GM18873 (cell line): ENCODE results near the gene PHETA1.
"Not testable (repeated sequence)": the region's sequence is repeated elsewhere in the genome, so short reads cannot be mapped to it uniquely, and the experiment has no call there.

Experiments
- ATAC-seq: cut with Tn5 transposase; IDR thresholded peaks from one replicate; pipeline ENCODE4 v1.9.1; 2021; ENCODE audit warnings: mild to moderate bottlenecking, moderate library complexity, moderate number of reproducible peaks; ENCODE audit not compliant: unreplicated experiment, low FRiP score

The PHETA1 gene

DNA sequence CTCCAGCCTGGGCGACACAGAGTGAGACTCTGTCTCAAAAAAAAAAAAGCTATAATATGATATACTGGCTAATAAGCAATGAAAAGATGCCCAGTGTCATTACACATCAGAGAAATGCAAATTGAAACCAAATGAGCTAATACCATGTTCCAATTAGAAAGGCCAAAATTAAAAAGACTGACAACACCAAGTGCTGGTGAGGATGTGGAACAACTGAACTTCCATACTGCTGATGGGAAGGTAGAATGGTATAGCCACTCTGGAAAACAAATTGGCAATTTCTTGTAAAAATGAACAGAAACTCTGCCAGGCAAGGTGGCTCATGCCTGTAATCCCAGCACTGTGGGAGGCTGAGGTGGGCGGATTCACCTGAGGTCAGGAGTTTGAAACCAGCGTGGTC, 8.5 kb upstream of the PHETA1 start:
- ATAC-seq: no peak

DNA sequence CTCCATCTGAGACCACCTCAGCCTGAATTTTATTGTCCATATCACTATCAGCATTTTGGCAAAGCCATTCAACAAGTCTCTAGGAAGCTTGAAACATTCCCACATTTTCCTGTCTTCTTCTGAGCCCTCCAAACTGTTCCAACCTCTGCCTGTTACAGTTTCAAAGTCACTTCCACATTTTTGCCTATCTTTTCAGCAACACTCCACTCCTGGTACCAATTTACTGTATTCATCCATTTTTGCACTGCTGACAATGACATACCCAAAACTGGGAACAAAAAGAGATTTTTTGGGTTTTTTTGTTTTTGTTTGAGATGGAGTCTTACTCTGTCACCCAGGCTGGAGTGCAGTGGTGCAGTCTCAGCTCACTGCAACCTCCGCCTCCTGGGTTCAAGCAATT, 4.3 kb upstream of the PHETA1 start:
- ATAC-seq: not testable (repeated sequence)

DNA sequence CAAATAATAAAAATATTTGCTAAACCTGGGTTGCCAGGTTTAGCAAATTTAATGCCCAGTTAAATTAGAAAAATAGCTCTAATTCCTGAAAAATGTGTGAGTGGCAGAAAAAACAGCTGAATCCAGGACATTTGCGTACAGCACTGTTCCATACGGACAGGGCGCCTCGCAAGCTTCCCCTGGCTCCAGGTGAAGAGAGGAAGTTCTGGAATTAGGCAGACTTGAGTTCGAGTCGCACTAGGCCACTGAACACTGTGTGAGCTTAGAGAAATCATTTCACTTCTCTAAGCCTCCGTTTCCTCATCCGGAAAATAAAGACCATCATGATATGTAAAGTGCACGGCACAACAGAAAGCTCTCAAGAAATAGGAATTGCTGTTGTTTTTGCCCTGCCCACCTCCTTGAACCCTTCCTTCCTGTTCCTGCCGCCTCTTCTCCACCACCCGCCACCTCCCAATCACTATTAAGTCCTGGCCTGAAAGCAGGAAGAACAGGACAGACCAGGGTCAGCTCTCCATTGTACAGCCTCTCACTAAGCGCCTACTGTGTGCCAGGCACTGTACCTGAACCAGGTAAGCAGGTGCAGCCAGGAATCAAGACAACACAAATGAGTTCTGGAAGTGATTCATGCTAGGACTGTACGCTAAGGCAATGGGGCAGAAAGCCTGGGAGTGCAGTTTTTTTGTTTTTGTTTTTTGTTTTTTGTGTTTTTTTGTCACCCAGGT, 763 bp upstream of the PHETA1 start:
- ATAC-seq: no peak

DNA sequence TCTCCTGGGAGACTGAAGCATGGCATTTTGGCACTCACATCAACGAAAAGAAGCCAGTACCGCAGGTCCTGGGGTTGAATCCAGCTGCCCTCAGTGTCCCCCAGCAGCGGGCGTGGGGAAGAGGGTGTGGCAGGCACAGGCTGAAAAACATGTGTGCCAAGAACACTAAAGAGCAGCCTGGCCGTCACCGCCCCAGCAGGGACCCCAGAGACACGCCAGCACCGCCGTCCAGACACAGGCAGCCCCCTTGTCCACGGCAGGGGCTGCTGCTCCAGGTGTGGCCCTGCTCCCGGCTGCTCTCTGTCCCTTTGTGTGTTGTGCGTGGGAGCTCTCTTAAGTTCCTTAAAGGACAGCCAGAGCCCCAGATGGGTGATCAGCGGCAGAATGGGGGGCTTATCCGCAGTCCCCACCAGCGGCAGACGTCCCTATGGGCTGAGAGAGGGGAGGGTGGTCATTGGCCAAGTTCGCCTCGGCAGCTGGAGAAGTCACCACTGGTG, 556 bp downstream of the PHETA1 start:
- no peak for ATAC-seq

DNA sequence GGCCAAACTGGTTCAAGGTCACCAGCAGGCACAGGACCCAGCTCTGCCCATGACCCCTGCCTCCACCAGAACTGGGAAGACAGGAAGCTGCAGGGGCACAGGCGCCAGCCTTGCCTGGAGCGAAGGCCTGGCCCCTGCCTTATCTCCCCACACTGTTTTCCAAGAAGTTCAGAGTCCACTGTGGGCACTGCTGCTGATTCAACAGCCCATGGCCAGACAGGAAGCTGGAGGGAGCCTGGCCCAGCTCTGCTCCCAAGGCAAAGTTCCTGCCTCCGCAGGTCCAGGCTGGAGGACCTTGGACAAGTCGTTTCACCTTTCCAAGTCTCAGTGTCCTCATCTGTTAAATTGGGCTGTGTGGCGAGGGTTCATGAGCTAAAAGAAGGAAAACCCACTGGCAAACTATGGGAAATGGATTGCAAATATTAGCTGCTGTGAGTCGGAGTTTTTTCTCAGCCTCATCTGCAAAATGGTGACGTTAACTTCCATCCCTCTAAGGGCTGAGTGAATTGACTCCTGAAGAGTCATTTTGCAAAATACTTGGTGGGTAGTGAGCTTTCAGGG, 1.2 kb downstream of the PHETA1 start:
- ATAC-seq: no peak

DNA sequence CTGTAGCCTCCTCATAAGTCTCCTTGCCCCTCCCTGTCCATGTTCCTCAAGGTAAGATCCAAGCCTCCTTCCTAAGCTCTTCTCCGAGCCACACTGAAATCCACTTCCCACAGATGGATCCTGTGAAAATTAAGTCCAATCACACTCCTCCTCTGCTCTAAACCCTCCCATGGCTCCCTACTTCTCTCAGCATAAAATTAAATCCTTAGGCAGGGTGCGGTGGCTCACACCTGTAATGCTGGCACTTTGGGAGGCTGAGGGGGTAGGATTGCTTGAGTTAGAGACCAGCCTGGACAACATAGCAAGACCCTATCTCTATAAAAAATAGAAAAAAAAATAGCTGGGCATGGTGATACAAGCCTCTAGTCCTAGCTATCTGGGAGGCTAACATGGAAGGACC, 2.3 kb downstream of the PHETA1 start:
- ATAC-seq: no peak

DNA sequence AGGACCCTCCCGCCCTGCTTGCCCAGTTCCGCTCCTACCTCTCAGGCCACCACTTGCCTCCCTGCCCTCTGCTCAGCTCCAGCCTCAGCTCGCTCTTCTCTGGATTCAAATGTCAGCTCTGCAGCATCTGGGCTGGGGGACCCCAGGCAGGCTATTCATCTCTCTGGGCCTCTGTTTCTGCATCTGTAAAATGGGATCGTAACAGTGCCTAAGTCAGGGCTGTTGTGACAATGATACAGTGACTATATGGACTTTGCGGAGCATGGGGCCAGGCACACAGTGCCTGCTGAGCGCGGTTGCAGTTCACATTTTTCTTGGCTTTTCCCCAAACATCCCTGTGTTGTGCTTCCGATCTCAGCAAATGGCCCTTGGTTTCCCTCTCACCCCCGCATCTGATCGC, 2.8 kb downstream of the PHETA1 start:
- ATAC-seq: no peak

DNA sequence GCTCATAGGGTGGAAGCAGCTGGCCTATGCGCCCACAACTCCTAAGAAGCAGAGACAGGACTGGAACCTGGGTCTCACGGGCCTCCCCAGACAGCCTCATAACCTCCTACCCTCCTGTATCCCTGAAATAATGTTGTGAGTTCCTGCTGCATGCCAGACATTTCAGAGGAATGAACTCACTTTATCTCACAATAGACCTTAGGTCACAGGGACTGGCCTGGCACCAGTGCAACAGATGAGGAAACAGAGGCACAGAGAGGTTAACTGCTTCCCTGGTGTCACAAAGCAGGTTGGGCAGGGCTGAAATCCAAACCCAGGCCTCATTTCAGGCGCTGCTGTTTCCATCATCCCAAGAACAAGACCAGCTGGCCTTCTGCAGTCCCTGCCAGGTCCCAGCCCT, 5.3 kb downstream of the PHETA1 start:
- ATAC-seq: no peak

DNA sequence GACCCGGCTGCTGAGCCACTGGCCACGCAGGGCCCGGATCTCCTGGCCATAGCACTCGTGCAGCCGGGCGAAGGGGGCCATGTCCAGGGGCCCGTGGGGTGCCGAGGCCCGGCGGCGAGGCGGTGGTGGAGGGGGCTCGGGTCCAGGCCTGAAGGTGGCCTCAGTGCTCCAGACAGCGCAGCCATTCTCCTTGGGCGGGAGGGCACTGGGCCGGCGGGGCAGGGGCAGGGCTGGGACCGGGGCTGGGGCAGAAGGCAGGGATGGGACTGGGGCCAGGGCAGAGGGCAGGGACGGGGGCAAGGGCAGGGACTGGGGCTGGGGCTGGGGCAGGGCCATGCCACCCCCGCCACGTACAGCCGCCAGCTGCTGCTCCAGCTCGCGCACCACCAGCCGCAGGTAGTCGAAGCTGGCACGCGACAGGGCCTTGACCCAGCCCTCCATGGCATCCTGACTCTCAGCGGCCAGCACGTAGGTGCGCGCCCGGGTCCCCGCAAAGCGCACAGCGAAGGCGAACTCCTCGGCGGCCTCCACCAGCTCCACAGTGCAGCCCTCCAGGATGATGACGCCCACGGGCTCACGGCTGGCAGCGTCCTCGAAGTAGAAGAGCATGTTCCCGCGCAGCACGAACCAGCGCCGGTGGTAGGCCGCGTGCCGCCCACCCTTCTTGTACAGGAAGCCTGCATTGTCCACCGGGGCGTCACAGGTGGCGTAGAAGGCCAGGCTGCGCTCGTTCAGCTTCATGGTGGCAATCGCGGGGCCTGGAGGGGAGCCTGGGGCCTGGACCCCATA, 6.0 kb downstream of the PHETA1 start:
- no peak for ATAC-seq

DNA sequence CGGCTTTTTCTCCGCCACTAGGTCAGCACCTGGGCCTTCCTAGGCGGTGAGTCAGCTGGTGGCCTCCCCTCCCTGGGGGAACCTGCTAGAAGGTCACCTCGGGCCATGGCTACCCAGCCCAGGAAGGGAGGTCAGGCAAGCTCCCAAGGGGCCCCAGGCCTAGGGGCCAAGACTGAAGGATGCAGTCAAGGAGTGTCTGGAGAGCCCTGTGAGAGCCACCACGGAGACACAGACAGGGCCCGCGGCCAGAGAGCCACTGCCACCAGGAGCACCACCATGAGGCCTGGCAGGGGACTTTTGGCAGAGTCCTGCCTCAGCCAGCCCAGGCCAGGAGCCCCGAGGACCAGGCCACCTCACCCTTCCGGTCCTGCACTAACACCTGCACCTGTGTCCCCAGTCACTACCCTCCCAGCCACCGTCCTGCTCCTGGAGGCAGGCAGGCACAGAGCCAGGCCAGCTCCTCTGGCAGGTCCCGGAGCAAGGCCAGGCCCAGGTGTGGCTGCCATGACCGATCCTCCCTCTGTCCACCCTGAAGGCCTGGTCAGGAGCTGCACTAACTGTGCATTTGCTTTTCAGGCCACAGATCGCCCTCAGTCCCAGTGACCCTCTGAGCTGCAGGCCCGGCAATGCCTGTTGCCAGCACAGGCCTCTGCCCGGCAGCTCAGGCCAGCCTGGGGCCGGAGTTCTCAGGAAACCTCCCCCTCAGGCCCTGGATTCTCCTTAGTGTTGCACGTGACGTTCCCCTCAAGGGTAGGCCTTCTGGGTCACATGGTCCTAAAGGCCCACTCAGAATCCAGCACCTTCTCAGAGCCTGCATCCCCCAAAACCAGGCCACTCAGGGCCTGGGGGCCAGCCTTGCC, 6.9 kb downstream of the PHETA1 start:
- ATAC-seq: no peak

DNA sequence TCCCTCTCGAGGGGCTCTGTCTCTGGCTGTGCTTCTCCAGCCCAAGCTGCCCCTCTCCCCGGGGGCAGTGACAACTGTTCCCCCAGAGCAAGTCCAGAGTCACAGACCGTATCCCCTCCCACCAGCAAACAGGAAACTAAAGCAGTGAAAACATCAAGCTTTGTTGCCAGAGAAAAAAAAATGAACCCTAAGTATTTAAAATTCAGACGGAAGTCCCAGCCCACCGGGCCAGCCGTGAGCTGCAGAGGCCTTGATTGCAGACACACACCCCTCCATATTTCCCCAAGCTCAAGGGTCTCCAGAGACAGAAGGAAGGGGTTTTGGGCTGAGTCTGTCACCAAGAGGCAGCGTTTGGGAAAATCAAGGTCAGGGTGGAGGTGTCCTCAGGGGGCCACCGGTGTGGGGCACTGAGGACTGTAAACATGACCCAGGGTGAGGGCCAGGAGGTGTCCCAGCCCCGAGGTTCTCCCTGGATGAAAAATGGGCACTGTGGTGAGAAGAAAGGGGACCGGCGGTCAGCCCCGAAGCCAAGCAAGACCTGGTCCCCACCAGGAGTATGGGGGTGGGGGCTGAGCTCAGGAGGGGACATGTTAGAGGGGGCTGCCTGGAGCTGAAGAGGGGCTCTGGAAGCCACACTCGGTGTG, 7.7 kb downstream of the PHETA1 start:
- ATAC-seq: no peak

DNA sequence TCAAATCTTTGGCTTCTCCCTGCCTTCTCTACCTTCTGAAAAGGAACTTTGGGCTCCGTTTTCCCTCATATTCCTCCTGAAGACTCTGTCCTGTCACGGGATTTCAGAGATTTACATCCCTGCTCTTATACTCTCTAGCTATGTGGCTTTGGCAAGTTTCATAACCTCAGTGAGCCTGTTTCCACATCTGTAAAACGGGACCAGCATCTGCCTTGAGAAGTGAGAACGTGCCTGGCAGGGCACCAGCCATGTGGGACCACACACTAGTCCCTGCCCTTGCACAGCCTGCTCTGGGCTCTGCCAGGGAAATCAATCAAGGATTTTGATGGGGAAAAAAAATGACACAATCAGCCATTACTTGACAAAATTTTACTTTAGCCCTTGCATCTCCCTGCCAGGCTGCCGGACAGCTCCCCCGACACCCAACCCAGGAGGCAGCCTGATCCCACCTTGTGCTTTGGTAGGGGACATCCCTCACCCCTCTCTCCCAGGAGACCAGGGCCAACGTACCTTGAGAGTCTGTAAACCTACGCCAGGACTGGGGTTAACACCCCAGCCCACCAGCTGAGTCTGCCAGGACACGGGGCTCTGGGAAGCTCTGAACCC, 8.5 kb downstream of the PHETA1 start:
- no peak for ATAC-seq

DNA sequence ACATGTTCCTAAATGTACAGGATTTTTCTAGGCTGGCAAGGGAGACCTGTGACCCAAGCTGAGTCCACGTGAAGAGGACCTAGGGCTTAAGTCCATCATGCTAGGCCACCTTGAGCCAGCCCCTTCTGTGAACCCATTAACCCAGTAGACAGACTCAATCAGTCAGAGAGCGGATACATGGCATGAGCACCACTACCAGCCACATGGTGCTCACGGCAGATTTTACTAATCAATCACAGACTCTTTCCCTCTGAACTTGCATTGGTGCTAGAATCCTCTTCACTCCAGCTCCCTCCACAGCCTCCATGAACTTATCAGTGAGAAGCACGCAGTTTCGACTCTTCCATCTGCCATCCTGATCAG, 9.0 kb downstream of the PHETA1 start:
- ATAC-seq: no peak

DNA sequence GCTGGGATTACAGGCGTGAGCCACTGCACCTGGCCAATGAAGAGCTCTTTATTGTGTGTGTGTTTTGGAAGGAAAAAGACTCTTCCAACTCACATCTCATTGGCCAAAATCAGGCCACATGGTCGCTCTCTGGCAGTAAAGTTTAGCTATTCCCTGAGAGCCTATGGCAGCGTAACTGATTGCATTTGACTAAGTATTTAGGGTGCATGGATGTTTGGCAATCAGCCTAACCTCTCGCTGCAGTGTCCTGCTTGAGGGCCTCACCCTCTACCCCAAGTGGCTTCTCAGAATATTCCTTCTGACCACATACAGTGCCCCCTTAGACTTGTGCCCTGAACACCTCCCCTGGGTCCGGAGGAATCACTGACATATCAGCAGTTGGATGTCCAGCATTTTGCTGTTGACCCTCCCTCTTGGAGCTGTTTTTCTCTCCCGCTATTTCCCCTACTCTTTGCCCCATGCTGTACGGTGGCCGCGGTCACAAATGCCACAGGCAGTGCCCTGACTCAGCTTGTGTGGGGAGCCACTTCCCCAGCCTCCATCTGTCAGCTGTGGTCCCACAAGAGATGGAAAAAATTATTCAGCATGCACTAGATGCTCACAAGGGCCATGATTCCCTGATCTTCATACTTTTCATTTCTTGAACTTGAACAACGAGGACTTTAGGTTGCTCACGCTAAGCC, 9.5 kb downstream of the PHETA1 start:
- ATAC-seq: no peak

DNA sequence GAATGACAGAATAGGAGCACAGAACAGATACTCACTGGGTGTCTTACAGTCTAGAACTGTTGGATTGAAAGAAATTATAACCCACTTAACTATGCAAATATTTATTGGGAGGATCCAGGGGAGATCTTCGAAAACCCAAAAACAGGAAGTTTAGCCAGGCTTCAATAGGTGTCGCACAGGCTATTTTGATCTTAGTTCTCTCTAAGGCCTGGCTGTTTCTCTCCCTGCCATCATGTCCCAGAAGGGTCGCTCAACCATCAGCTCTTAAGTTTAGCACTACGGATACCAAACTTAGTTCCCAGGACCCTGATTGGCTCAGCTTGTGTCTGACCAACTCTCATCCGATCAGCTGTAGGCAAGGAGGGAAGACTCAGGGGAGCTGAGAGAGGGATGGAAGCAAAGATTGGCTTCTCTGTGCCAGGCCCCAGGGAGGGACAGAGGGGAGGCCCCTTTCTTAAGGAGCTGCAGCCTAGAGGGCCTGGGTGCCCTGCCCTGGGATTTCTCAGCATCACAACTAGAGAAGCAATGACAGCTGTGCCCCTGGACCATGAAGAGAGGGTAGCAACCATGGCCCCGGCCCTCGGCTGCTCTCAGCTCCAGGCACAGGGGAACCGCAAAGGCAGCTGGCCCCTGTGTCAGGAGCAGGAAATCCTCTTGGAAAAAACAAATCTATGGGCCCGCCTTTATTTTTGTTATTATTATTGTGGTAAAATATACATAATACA, 13.5 kb downstream of the PHETA1 start:
- ATAC-seq: no peak

DNA sequence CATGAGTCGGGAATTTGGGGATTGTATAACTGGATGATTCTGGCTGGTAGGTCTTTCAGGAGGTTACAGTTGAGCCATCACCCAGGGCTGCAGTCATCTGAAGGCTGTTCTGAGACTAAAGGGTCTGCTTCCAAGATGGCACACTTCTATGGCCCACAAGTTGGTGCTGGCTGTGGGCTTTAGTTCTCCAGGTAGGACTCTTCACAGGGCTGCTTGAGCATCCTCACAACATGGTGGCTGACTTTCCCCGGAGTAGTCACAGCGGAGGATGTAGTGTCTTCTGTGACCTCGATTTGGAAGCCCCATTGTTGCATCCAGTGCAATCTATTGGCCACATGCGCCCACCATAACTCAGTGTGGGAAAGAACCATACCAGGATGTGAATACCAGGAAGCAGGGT, 14.4 kb downstream of the PHETA1 start:
- no peak for ATAC-seq

DNA sequence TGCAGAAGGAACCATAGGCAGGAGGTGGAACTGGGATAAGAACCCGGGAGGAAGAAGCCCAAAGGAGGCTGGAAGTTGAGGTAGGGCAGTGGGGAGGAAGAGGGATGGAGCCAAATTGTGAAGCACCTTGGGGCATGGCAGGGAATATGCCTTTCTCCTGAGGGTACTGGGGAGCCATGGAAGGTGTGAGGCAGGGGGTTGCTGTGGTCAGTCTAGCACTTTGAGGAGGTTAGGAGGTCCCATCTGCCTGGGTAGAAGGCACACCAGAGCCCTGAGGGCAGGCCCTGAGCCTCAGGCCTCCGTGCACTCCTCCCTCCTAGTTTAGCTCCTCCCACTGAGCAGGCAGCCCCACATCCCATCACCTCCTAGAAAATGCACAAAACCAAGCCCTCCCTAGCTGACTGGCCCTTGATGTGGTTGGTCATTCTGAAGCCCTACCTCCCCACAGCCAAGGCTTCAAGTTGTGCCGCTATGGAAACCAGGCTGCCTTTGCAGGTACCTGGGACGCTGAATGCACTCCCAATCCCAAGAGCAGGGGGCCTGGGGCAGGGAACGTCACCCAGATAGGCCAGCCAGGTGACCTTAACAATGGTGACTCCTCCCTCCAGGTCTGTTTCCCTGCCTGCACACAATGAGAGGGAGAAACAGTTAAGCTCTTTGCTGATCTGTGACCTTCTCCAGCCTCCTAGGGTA, 15.1 kb downstream of the PHETA1 start:
- no peak for ATAC-seq

DNA sequence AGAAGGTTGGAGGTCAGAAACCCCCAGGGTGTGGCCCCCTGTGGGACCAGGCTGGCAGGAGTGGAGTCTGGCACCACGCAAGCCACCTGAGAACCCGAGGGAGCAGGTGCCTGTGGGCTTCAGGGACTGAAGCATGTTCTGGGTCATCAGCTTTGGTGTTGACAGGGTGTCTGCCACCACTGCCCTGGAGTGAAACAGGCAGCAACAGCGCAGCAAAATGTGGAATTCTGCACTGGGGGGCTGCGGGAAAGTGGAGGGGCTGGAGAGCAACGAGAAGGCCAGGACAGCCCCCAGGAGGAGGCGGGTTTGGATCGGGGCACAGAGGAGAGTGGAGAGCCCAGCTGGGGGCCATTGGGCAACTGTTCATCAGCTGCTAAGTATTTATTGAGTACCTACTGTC, 15.9 kb downstream of the PHETA1 start:
- ATAC-seq: no peak
